IMR-90 (cell line): ENCODE data around the gene SRSF10. TPM values are rescaled to one million over a fixed set of nuclear protein-coding genes. Genes with fewer than 3 reads are reported as not detected.

Experiments used
- ATAC-seq: fragments of 200-7000 bp; cut with Tn5 transposase; 2 replicates; pipeline ENCODE4 v1.9.1; 2020; ENCODE audit warnings: low read depth, mild to moderate bottlenecking, moderate library complexity
- BruUV-seq: library from RNA; stranded (reverse); fragments of 400-500 nt; replicated peaks from 2 replicates; lab custom pipeline; 2021; lab: Mats Ljungman, UMichigan
- CTCF ChIA-PET: fragments of 300-600 bp; formaldehyde crosslinking; extraction: SDS; loops from one replicate; lab custom pipeline; 2021; ENCODE audit warnings: antibody characterized with exemption; lab: Yijun Ruan, JAX
- POLR2A ChIA-PET: fragments of 300-600 bp; sonication (Branson Sonifier 250); formaldehyde crosslinking; loops from one replicate; lab custom pipeline; 2022; ENCODE audit warnings: antibody characterized with exemption; ENCODE audit not compliant: unreplicated experiment; lab: Charles Lee
- DNase-seq: peaks from one replicate; pipeline ENCODE4 v3.0.0; 2013
- H2AFZ ChIP-seq: replicated peaks from 2 replicates; pipeline ENCODE3; 2013; ENCODE audit warnings: low read length, mild to moderate bottlenecking; ENCODE audit not compliant: poor library complexity
- H2AK5ac ChIP-seq: 2 replicates; pipeline ENCODE4 v1.6.1; 2013; ENCODE audit warnings: low read depth, low read length, inconsistent platforms
- H2AK9ac ChIP-seq: replicated peaks from 2 replicates; pipeline ENCODE3; 2013; ENCODE audit warnings: mild to moderate bottlenecking, low read depth, low read length, moderate library complexity; ENCODE audit not compliant: poor library complexity
- H2BK120ac ChIP-seq: 2 replicates; pipeline ENCODE4 v1.6.1; 2013; ENCODE audit warnings: low read depth, low read length, inconsistent platforms
- H2BK15ac ChIP-seq: 3 replicates; pipeline ENCODE4 v1.6.1; 2013; ENCODE audit warnings: low read depth, low read length, inconsistent platforms
- H2BK20ac ChIP-seq: 2 replicates; pipeline ENCODE4 v1.6.1; 2013; ENCODE audit warnings: low read depth, mild to moderate bottlenecking, inconsistent platforms, low read length, moderate library complexity
- H2BK5ac ChIP-seq: 2 replicates; pipeline ENCODE4 v1.6.1; 2013; ENCODE audit warnings: mild to moderate bottlenecking, low read depth, low read length, inconsistent platforms; ENCODE audit not compliant: poor library complexity, severe bottlenecking
- H3K14ac ChIP-seq: replicated peaks from 2 replicates; pipeline ENCODE4 v1.6.1; 2013; ENCODE audit warnings: low read depth, low read length, inconsistent platforms
- H3K18ac ChIP-seq: 2 replicates; pipeline ENCODE4 v1.6.1; 2013; ENCODE audit warnings: low read depth, low read length, control low read depth
- H3K23ac ChIP-seq: 2 replicates; pipeline ENCODE4 v1.6.1; 2013; ENCODE audit warnings: low read depth, low read length, inconsistent platforms
- H3K27ac ChIP-seq: 2 replicates; pipeline ENCODE4 v1.5.1; 2013; ENCODE audit warnings: mild to moderate bottlenecking, control low read depth, low read length; ENCODE audit not compliant: insufficient read depth
- H3K27me3 ChIP-seq: 2 replicates; pipeline ENCODE4 v1.6.1; 2013; ENCODE audit warnings: low read length; ENCODE audit not compliant: control insufficient read depth, insufficient read depth
- H3K36me3 ChIP-seq: 2 replicates; pipeline ENCODE4 v1.6.1; 2013; ENCODE audit warnings: low read length, mixed read lengths; ENCODE audit not compliant: control insufficient read depth, insufficient read depth
- H3K4ac ChIP-seq: 2 replicates; pipeline ENCODE4 v1.6.1; 2013; ENCODE audit warnings: low read depth, low read length, inconsistent platforms
- H3K4me1 ChIP-seq: 2 replicates; pipeline ENCODE4 v1.6.1; 2013; ENCODE audit warnings: low read length, mixed read lengths; ENCODE audit not compliant: control insufficient read depth, insufficient read depth
- H3K4me2 ChIP-seq: 2 replicates; pipeline ENCODE4 v1.6.1; 2013; ENCODE audit warnings: low read depth, mild to moderate bottlenecking, control low read depth, low read length, moderate library complexity
- H3K4me3 ChIP-seq: 2 replicates; pipeline ENCODE4 v1.5.1; 2013; ENCODE audit warnings: low read depth, mild to moderate bottlenecking, control low read depth, low read length, moderate library complexity; ENCODE audit not compliant: insufficient read depth
- H3K56ac ChIP-seq: 2 replicates; pipeline ENCODE4 v1.6.1; 2013; ENCODE audit warnings: low read length, inconsistent platforms; ENCODE audit not compliant: insufficient read depth; ENCODE audit errors: extremely low read depth
- H3K79me1 ChIP-seq, 2 experiments: 2 replicates each; pipeline ENCODE4 v1.6.1; 2013; ENCODE audit warnings: low read length in 2 of 2, inconsistent platforms in 1 of 2, low read depth in 1 of 2
- H3K9ac ChIP-seq: 2 replicates; pipeline ENCODE4 v1.6.1; 2013; ENCODE audit warnings: low read depth, low read length, control low read depth
- H3K9me1 ChIP-seq: 2 replicates; pipeline ENCODE4 v1.6.1; 2013; ENCODE audit warnings: low read length, inconsistent platforms; ENCODE audit not compliant: insufficient read depth
- H3K9me3 ChIP-seq: 2 replicates; pipeline ENCODE4 v1.6.1; 2013; ENCODE audit warnings: low read length; ENCODE audit not compliant: control insufficient read depth, insufficient read depth
- H4K20me1 ChIP-seq: 2 replicates; pipeline ENCODE4 v1.6.1; 2013; ENCODE audit warnings: low read length, inconsistent platforms; ENCODE audit not compliant: insufficient read depth
- H4K5ac ChIP-seq: 2 replicates; pipeline ENCODE4 v1.6.1; 2013; ENCODE audit warnings: mild to moderate bottlenecking, low read depth, low read length, control low read depth
- H4K8ac ChIP-seq, 2 experiments: 2 replicates each; pipeline ENCODE4 v1.6.1; 2013; ENCODE audit warnings: low read depth in 2 of 2, low read length in 2 of 2, control low read depth in 1 of 2, inconsistent platforms in 1 of 2
- H4K91ac ChIP-seq: 2 replicates; pipeline ENCODE4 v1.6.1; 2013; ENCODE audit warnings: low read depth, low read length, inconsistent platforms; ENCODE audit not compliant: insufficient read depth
- BHLHE40 ChIP-seq: fragments of 150-350 bp; IDR thresholded peaks from 2 replicates; pipeline ENCODE4 v1.6.1; 2016; ENCODE audit warnings: mild to moderate bottlenecking, low read depth, low read length
- CEBPB ChIP-seq: IDR thresholded peaks from 2 replicates; pipeline ENCODE4 v1.6.1; 2012; ENCODE audit warnings: low read depth, low read length, improper control_type of control experiment
- CHD1 ChIP-seq: IDR thresholded peaks from 2 replicates; pipeline ENCODE4 v1.6.1; 2012; ENCODE audit warnings: low read depth, low read length, improper control_type of control experiment
- CTCF ChIP-seq: conservative IDR thresholded peaks from 2 replicates; pipeline ENCODE4 v1.5.1; 2012; ENCODE audit warnings: mild to moderate bottlenecking, low read depth, low read length, improper control_type of control experiment
- ELK1 ChIP-seq: fragments of 150-350 bp; IDR thresholded peaks from 2 replicates; pipeline ENCODE4 v1.6.1; 2016; ENCODE audit warnings: low read depth, mild to moderate bottlenecking, low read length, moderate library complexity, borderline replicate concordance
- MAFK ChIP-seq: IDR thresholded peaks from 2 replicates; pipeline ENCODE4 v1.6.1; 2012; ENCODE audit warnings: low read depth, low read length, improper control_type of control experiment
- MAZ ChIP-seq: IDR thresholded peaks from 2 replicates; pipeline ENCODE4 v1.6.1; 2012; ENCODE audit warnings: low read depth, mild to moderate bottlenecking, low read length, improper control_type of control experiment, moderate library complexity, borderline replicate concordance
- MXI1 ChIP-seq: IDR thresholded peaks from 2 replicates; pipeline ENCODE4 v1.6.1; 2012; ENCODE audit warnings: low read depth, mild to moderate bottlenecking, low read length, moderate library complexity, borderline replicate concordance
- NFE2L2 ChIP-seq: fragments of 150-350 bp; IDR thresholded peaks from 2 replicates; pipeline ENCODE4 v1.6.1; 2016; ENCODE audit warnings: low read depth, mild to moderate bottlenecking, low read length
- POLR2A ChIP-seq: IDR thresholded peaks from 2 replicates; pipeline ENCODE4 v1.6.1; 2012; ENCODE audit warnings: mild to moderate bottlenecking, low read depth, low read length
- RCOR1 ChIP-seq: IDR thresholded peaks from 2 replicates; pipeline ENCODE4 v1.6.1; 2012; ENCODE audit warnings: mild to moderate bottlenecking, low read length, improper control_type of control experiment; ENCODE audit not compliant: insufficient replicate concordance
- USF2 ChIP-seq: fragments of 150-350 bp; IDR thresholded peaks from 2 replicates; pipeline ENCODE4 v1.6.1; 2017; ENCODE audit warnings: mild to moderate bottlenecking, antibody characterized with exemption, low read length, low read depth
- WGBS, 2 experiments: methylation state at CpG; one replicate each; pipeline versions ENCODE4 v1.1.5 to v1.1.7; 2013; ENCODE audit warnings: missing lambda C conversion rate in 2 of 2; ENCODE audit not compliant: insufficient read length in 1 of 2; ENCODE audit errors: extremely low coverage in 2 of 2; 5-methylcytosine and 5-hydroxymethylcytosine counted together
- dilution Hi-C: fragments of 300-500 bp; cut with HindIII; formaldehyde crosslinking; loops from one replicate; pipeline ENCODE4 v1.14.3; 2018; ENCODE audit warnings: low sequenced_read_pairs; ENCODE audit not compliant: unreplicated experiment
- in situ Hi-C: fragments of 300-500 bp; cut with MboI; formaldehyde crosslinking; loops from 3 replicates; pipeline ENCODE4 v1.14.3; 2019; ENCODE audit warnings: low sequenced_read_pairs, inconsistent platforms, mixed read lengths
- intact Hi-C: fragments of 100-400 bp; cut with micrococcal nuclease; formaldehyde crosslinking; loops from 2 replicates; pipeline ENCODE4 v1.10.0; 2022
- polyA plus RNA-seq, 3 experiments: library from polyadenylated mRNA; depleted of rRNA; stranded (reverse); fragments of >200 nt; gene quantifications; 2 replicates each; pipeline ENCODE4 v1.2.3, GENCODE V29; 2012; ENCODE audit warnings: low replicate concordance in 1 of 3
- total RNA-seq: library from RNA; depleted of rRNA; stranded (reverse); fragments of >200 nt; gene quantifications from 2 replicates; pipeline ENCODE4 v1.2.3, GENCODE V29; 2012

SRSF10 gene
- total and polyA plus RNA-seq, 2 of the 4 experiments (the other 2 are of a cell fraction), result 90.1 to 110 TPM

- ChIA-PET POLR2A (no interaction called here), CTCF (interaction anchor here (1.3 kb wide), 1 partner anchor 139 kb away, joined by 3 read pairs; no protein-coding TSS in a partner anchor)
- H4K91ac ChIP-seq, result no peak overlapping the region
- H3K56ac ChIP-seq, result no peak overlapping the region
- H2BK5ac ChIP-seq, result no peak overlapping the region
- H3K23ac ChIP-seq, result no peak overlapping the region
- no peak overlapping the region for H2AFZ ChIP-seq
- H3K4me3 ChIP-seq, result no peak overlapping the region
- WGBS, 2 experiments, result 100% methylated on average over 1 of the region's 5 CpGs; no CpG with 5 or more reads in 1 of the 2 experiments
- no peak overlapping the region for H3K4ac ChIP-seq
- no peak overlapping the region for H3K14ac ChIP-seq
- no peak overlapping the region for H2BK20ac ChIP-seq
- in situ Hi-C loops, result no loop called here
- no peak for TF ChIP-seq BHLHE40
- no peak for TF ChIP-seq MAZ
- no peak for TF ChIP-seq CTCF
- no peak for TF ChIP-seq MAFK
- no peak for TF ChIP-seq USF2
- no peak for TF ChIP-seq RCOR1
- no peak for TF ChIP-seq CHD1
- TF ChIP-seq NFE2L2, result no peak
- no peak for TF ChIP-seq POLR2A
- TF ChIP-seq ELK1, result no peak
- TF ChIP-seq CEBPB, result no peak
- TF ChIP-seq MXI1, result no peak
- dilution Hi-C loops, result no loop called here
- peaks cover 14% of the 10 kb centered on the region for H3K27me3 ChIP-seq
- H3K9me3 ChIP-seq, result no peaks in the 10 kb centered on the region
- no peaks in the 10 kb centered on the region for H4K20me1 ChIP-seq
- no peak overlapping the region for H2AK5ac ChIP-seq
- H3K9ac ChIP-seq, result no peak overlapping the region
- H3K79me1 ChIP-seq, result no peaks in the 10 kb centered on the region
- intact Hi-C loops, result no loop called here
- H2BK120ac ChIP-seq, result no peak overlapping the region
- no TSS peak for BruUV-seq
- H2AK9ac ChIP-seq, result no peak overlapping the region
- no peaks in the 10 kb centered on the region for H3K36me3 ChIP-seq
- 0 out of 2 replicates have a peak, but pooled peaks cover 4% of the 10 kb centered on the region for H3K9me1 ChIP-seq
- no peak overlapping the region for H3K4me2 ChIP-seq
- ATAC-seq (no peak), DNase-seq (no peak)
- peaks cover 2% of the 10 kb centered on the region; the same call in 1 of the 2 replicates for H3K4me1 ChIP-seq
- H4K8ac ChIP-seq, result no peak overlapping the region
- no peak overlapping the region for H2BK15ac ChIP-seq
- H3K18ac ChIP-seq, result no peak overlapping the region
- no peak overlapping the region for H4K5ac ChIP-seq
- no peak overlapping the region for H3K27ac ChIP-seq
These were observed 64.7 kb downstream of the SRSF10 start for GRCh38 chr1:23915466-23915865.
